ENCODE measurements around the gene CAMTA1. TPM values are rescaled to one million over a fixed set of nuclear protein-coding genes. Genes with fewer than 3 reads are reported as not detected.

Gene CAMTA1
- polyA plus RNA-seq, 3 donors from 2014 or later, result 52.7 to 89.0 (median 71.0) TPM

DNA sequence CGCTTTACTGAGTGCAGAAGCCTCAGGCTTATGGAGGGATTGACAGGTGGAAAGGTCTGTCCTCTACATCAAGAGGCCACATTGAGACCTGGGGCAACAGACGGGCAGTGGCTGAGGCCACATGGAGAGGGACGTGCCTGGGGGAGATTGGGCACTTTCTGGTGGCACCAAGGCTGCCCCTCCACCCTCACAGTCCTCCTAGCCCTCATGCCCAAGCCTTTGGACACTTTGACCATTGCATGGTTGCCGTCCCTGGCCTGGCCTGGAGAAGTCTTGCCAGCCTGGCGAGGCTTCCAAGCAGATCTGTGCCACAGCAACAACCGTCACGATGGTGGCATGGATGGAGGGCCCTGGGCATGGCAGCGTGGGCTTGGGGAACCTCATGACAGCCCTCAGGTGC is 793.8 kb downstream of the CAMTA1 start:
- H3K4me3 Mint-ChIP-seq, result no peak overlapping the region
- no peak for DNase-seq
- H3K27ac Mint-ChIP-seq, result no peak overlapping the region
- H3K36me3 Mint-ChIP-seq, result no peaks in the 10 kb centered on the region
- no peaks in the 10 kb centered on the region for H3K4me1 Mint-ChIP-seq
- H3K27me3 Mint-ChIP-seq (ENCODE audit: low read depth in 3 of 3), result peaks cover 0 to 2% (median 2%) of the 10 kb centered on the region in 3 donors
- H3K9me3 Mint-ChIP-seq, result no peaks in the 10 kb centered on the region

DNA sequence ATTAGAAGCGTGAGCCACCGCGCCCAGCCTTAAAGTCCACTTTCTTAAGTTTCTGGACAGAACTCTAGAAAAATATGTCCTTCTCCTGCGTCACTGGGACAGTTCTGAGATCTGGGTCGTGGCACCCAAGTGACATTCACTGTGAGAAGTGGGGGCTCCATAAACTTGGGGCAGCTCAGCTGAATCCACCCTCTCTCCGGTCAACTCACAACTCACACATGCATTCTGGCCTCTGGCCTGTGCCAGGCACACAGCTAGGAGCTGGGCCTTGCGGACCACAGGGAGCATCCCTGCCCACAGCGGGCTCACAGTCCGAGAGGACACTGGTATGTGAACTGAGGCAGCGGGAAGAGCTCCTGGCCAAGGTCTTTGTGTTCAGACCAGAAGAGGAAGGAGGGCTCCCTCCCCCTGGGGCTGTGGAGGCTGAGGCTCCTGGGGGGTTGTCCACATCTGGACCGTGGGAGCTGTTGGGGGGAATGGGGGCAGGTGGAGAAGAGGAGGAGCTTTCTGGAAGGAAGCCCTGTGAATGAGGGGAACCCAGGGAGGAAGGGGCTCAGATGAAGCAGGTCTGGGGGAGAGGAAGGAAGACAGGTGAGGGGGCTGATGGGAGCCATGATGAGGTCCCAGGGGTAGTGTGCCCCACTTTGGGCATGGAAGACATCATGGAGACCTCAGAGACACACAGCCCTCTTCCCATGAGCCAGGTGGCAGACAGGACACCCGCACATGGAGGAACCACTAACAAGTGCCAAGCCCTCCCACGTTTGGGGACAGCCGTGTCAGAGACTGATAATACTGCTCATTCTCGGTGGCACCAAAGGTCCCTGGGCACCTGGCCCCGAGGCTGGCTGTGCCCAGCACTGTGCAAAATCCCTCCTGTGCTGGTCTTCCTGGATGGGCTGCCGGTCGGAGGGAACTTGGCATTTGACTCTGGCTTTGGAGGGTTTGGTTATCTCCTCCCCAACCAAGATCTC is 794.9 kb downstream of the CAMTA1 start:
- H3K4me1 Mint-ChIP-seq, result no peaks in the 10 kb centered on the region
- H3K9me3 Mint-ChIP-seq, result no peaks in the 10 kb centered on the region
- no peak overlapping the region for H3K27ac Mint-ChIP-seq
- H3K4me3 Mint-ChIP-seq, result no peak overlapping the region
- H3K27me3 Mint-ChIP-seq (ENCODE audit: low read depth in 3 of 3), result peaks cover 0 to 2% (median 0%) of the 10 kb centered on the region in 3 donors
- DNase-seq, result no peak
- no peaks in the 10 kb centered on the region for H3K36me3 Mint-ChIP-seq

DNA sequence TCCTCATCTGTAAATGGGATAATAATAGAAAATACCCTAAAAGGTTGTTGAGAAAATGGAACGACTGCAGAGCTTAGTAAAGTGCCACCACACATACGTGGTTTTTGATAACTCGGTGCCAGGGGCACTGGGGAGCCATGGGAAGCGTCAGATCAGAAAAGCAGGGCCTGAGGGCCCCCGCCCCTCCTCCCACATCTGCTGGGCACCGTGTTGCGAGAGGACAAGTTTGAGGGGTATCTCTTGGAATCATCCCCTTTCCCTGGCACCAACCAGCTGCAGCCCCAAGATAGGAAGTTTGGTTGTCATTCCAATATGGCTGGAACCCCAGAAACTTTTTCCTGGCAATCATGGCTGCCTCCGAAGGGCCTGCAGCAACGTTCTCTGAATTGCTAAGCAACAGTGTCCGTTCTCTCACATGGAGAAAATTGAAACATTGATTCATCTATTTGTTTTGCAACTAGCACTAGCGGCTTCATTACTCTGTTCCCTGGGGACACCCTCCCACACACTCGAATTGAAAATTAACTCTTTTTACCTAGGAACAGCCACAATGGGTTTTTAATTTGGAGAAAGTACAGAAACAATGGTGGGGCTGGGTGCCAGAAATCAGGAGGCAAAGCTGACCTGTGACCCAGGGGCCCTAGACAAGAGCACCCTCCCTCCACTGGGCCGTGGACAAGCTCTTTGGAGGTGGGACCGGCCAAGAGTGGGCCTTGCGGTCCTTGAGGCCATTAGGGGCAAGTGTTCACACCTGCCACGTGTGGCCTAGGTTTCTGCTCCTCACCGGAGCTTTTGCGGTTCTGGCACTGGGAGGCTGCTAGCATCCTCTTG is 795.9 kb downstream of the CAMTA1 start:
- peaks cover 0 to 2% (median 2%) of the 10 kb centered on the region in 3 donors for H3K27me3 Mint-ChIP-seq (ENCODE audit: low read depth in 3 of 3)
- H3K4me1 Mint-ChIP-seq, result no peaks in the 10 kb centered on the region
- no peak overlapping the region for H3K27ac Mint-ChIP-seq
- no peak for DNase-seq
- H3K4me3 Mint-ChIP-seq, result no peak overlapping the region
- no peaks in the 10 kb centered on the region for H3K36me3 Mint-ChIP-seq
- H3K9me3 Mint-ChIP-seq, result no peaks in the 10 kb centered on the region

DNA sequence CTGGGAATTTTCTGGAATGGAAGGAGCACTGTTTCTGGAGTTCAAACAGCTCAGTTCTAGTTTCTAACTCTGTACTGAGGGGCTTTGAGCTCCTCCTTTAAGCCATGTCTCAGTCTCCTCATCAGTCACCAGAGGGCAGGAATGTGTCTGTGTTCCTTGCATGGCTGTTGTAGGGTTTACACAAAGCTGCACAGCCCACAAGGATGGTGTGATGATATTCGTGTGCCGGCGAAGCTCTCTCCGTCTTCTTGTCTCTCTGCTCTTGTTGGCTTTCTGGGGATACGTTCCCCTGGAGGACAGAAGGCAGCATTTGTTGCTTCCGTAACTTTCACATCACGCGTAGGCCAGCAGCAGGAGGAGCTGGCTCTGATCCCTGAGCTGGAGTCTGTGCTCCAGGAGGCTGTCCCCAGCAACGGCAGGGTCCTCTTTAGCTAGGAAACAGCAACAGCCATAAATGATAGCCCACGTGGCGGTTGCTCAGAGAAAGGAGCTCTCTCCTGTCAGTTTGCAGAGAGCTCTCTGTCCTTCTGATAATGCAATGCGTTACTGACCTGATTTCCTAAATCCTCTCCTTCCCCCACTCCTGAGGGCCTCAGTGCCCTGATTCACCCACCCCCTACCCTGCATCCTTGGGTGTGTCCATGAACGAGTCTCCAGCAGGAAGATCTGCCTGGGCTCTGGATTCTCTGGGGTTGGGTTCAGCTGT is 796.7 kb downstream of the CAMTA1 start:
- H3K9me3 Mint-ChIP-seq, result no peaks in the 10 kb centered on the region
- no peak overlapping the region for H3K27ac Mint-ChIP-seq
- no peaks in the 10 kb centered on the region for H3K36me3 Mint-ChIP-seq
- no peak for DNase-seq
- no peak overlapping the region for H3K4me3 Mint-ChIP-seq
- no peaks in the 10 kb centered on the region for H3K4me1 Mint-ChIP-seq
- peaks cover 0 to 2% (median 2%) of the 10 kb centered on the region in 3 donors for H3K27me3 Mint-ChIP-seq (ENCODE audit: low read depth in 3 of 3)

DNA sequence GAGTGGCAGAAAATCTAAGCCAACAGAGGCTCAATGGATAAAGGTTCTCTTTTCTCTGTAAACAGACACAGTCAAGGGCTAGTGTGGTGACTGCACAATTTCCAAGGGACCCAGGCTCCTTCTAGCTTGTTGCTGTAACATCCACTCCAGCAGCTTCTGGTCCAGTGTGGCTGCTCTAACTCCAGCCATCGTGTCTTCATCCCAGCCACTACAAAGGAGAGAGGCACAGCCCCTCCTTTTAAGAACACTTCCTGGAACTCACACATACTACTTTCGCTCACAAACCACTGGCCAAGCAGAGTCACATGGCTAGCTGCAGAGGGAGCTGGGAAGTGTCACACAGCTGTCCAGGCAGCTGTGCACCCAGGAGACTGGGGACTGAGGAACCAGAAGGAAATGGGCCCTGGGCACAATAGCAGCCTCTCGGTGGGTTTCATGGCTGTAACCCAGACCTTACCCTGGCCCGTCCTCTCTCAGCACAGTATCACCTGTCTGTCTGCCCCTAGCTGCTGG is 797.3 kb downstream of the CAMTA1 start:
- Mint-ChIP-seq H3K4me1 (no peaks in the 10 kb centered on the region), H3K4me3 (no peak overlapping the region), H3K36me3 (no peaks in the 10 kb centered on the region), H3K27ac (no peak overlapping the region), H3K27me3 (ENCODE audit: low read depth in 3 of 3) (peaks cover 0 to 2% (median 2%) of the 10 kb centered on the region in 3 donors), H3K9me3 (no peaks in the 10 kb centered on the region)
- DNase-seq, result no peak

DNA sequence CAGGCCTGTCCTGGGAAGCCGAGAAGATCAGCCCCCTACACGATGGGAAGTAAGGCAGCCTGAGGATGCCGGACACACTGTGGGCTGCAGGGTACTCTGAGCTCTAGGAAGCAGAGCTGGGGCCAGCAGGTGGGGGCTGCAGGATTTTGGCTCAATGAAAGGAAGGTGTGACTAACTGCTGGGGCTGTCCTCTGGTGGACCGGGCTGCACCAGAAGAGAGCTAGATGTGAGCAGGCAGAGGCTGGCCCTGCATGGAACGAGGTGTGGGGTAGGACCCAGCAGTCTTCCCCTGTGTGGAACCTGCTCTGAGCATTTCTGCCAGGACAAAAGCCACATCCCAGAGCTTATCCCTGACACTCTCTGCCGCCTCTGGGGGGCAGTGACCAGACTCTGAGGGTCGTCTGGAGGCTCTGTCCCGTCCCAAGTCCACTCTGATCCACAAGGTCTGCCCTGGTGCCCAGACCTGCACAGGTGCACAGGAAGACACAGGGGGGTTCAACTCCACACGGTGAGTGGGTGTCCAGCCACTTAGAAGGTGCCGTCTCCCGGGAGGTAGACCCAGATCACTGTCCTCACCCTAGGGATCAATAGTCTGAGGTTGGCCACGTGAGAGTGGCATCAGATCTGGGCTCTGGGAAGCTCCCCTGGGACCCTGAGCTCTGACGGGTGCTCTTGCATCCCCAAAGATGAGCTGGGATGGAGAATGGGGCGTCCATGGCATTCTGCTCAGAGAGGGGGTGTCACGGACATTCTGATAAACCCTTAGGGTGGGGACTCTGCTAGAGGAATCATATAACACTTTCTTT is 798.2 kb downstream of the CAMTA1 start:
- H3K9me3 Mint-ChIP-seq, result no peaks in the 10 kb centered on the region
- H3K4me1 Mint-ChIP-seq, result no peaks in the 10 kb centered on the region
- no peak overlapping the region for H3K27ac Mint-ChIP-seq
- H3K4me3 Mint-ChIP-seq, result no peak overlapping the region
- DNase-seq, result no peak
- H3K36me3 Mint-ChIP-seq, result no peaks in the 10 kb centered on the region
- H3K27me3 Mint-ChIP-seq (ENCODE audit: low read depth in 3 of 3), result peaks cover 0 to 2% (median 2%) of the 10 kb centered on the region in 3 donors

DNA sequence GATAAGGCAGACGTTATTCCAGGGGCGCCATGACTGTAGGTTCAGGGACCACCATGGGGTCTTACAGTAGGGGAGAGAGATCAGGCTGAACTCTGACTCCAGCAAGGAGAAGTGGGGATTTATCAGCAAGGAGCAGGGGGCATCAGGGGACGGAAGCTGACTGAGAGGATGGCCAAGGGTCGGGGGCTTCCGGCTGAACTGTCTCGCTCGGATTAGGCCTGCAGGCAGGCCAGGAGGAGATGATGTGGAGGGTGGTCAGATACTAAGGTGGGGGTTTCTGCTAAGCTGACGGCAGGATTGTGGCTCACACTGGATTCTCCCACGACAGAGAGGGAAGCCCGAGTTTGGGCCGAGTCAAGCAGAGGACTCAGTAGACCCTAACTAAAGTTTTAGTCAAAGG is 798.9 kb downstream of the CAMTA1 start:
- no peak overlapping the region for H3K27ac Mint-ChIP-seq
- H3K27me3 Mint-ChIP-seq (ENCODE audit: low read depth in 3 of 3), result peaks cover 0 to 2% (median 2%) of the 10 kb centered on the region in 3 donors
- H3K4me3 Mint-ChIP-seq, result no peak overlapping the region
- H3K36me3 Mint-ChIP-seq, result no peaks in the 10 kb centered on the region
- no peaks in the 10 kb centered on the region for H3K9me3 Mint-ChIP-seq
- DNase-seq, result no peak
- no peaks in the 10 kb centered on the region for H3K4me1 Mint-ChIP-seq

DNA sequence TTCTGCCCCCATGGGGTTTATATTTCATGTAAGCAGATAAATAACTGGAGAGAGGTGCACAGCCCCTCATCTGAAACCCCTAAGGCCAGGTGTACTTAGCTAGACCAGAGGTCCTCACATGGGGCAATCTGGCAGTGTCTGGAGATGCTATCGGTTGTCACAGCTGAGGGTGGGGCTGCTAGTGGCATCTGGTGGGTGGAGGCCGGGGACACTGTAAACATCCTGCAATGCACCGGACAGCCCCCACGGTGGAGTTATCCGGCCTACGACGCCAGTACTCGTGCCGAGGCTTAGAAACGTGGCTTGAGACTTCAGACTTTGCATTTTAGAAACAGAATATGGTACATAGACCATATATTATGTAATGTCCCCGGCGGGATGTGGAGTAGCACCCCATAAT is 799.4 kb downstream of the CAMTA1 start:
- Mint-ChIP-seq H3K27me3 (ENCODE audit: low read depth in 3 of 3) (peaks cover 0 to 2% (median 2%) of the 10 kb centered on the region in 3 donors), H3K4me3 (no peak overlapping the region), H3K27ac (no peak overlapping the region), H3K36me3 (no peaks in the 10 kb centered on the region), H3K4me1 (no peaks in the 10 kb centered on the region), H3K9me3 (no peaks in the 10 kb centered on the region)
- DNase-seq, result no peak

DNA sequence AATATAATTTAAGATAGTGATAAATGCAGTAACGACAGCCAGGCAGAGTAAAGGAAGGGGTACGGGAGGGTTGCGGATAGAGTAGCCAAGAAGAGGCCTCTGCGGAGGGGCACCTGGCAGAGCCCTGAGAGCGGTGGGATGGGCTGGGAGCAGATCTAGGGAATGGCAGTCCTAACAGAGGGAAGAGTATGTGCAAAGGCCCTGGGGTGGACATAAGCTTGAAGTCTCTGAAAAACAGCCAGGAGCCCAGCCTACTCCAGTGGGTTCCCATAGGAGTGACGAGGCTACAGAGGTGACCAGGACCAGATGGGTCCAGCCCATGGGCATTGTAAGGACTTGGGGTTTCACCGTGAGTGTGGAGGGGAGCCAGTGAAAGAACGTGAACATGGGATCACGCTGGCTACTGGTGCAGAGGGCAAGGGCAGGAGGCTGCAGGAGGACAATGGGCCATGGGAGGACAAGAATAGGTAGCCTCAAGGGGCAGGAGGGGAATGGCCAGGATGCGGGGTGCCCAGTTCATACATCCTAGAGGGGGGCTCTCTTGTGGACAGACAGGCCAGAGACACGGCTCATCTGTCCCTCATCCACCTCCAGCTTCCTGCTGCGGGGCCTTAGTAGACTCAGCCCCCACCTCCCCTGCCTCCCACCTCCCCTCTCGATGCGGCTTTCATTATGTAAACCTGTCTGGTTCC is 800.1 kb downstream of the CAMTA1 start:
- Mint-ChIP-seq H3K4me3 (no peak overlapping the region), H3K27me3 (ENCODE audit: low read depth in 3 of 3) (peaks cover 0 to 3% (median 0%) of the 10 kb centered on the region in 3 donors), H3K4me1 (no peaks in the 10 kb centered on the region), H3K36me3 (no peaks in the 10 kb centered on the region), H3K27ac (no peak overlapping the region), H3K9me3 (no peaks in the 10 kb centered on the region)
- DNase-seq, result no peak

DNA sequence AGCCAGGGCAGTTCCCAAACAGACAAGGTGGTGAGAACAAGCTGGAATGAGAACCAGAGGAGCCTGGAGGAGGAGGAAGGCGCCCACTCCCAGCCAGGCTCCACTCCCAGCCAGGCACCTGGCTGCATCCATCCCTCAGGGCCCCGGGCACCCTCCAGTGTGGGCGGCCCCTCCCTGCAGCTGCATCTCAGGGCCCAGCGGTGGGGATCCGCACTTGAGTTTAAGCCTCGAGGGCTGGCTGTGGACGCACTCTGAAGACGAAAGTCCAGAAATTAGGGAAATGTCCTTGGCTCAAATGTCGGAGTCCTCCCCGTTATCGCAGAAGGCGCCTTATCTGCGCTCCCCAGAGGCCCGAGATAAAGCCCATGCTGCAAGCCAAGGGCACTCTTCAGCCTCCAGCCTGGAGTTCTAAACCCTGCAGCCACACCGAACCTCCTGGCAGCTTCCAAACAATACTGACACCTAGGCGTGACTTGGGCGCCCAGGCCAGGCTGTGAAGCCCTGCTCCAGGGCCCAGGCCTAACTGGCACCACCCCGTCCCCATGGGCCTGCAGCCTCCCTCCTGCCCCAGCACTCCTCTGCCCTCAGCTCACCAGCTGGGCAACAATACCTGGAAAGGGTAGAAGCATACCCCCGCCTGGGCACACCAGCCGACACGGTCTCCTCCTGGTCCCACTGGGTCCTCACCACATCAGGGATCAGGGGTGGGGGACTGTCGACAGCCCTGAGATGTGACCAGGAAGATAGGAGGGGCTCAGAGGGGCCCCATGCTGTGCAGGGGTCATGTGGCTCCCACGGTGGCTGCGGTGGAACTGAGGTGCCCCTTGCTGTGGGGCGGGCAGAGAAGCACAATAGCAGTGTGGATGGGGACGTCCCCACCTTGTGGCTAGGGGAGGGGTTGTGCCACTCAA is 801.0 kb downstream of the CAMTA1 start:
- DNase-seq, result no peak
- Mint-ChIP-seq H3K4me3 (no peak overlapping the region), H3K9me3 (no peaks in the 10 kb centered on the region)

DNA sequence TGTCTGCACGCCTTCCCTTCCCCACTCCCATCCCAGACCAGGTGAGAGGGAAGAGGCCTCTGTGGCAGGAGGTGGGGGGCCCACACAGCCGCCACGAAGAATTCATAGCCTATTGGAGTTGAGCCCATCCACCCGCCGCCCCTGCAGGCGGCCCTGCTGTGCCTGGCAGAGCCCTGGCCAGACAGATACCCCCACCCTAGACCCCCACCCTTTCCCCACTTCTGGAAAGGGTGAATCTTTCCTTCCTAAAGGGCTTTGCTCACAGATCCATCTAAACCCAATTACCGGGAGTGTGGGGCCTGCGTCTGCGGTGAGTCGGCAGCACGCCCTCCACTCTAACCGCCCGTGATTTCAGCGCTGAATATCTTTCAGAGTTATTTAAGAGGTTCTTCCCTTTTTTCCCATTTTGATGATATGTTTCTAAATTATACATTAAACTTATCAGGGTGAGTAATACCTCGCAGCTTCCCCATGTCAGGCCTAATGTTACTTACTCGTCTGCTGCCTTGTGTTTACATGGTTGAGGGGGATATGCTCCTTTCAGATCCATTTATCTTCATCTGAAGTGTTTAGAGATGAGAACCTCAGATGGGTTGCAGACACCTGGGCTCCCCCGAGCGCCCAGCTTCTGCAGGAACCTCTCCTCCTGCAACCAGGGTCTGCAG is 802.0 kb downstream of the CAMTA1 start:
- Mint-ChIP-seq H3K27me3 (ENCODE audit: low read depth in 3 of 3) (peaks cover 0 to 3% (median 0%) of the 10 kb centered on the region in 3 donors), H3K4me3 (no peak overlapping the region), H3K4me1 (no peaks in the 10 kb centered on the region), H3K36me3 (no peaks in the 10 kb centered on the region), H3K27ac (no peak overlapping the region), H3K9me3 (no peaks in the 10 kb centered on the region)
- DNase-seq, result no peak

More for the DNA sequence above, 801.0 kb downstream of the CAMTA1 start:
- Mint-ChIP-seq H3K27ac (no peak overlapping the region), H3K27me3 (ENCODE audit: low read depth in 3 of 3) (peaks cover 0 to 3% (median 0%) of the 10 kb centered on the region in 3 donors), H3K36me3 (no peaks in the 10 kb centered on the region), H3K4me1 (no peaks in the 10 kb centered on the region)

Data from immature natural killer cell (primary cell).